ENCODE results near the gene CR1.

The CR1 gene

GRCh38 chr1:207487636-207488035 is 8.3 kb upstream of the CR1 start:
- TF ChIP-seq, protein P1, sequence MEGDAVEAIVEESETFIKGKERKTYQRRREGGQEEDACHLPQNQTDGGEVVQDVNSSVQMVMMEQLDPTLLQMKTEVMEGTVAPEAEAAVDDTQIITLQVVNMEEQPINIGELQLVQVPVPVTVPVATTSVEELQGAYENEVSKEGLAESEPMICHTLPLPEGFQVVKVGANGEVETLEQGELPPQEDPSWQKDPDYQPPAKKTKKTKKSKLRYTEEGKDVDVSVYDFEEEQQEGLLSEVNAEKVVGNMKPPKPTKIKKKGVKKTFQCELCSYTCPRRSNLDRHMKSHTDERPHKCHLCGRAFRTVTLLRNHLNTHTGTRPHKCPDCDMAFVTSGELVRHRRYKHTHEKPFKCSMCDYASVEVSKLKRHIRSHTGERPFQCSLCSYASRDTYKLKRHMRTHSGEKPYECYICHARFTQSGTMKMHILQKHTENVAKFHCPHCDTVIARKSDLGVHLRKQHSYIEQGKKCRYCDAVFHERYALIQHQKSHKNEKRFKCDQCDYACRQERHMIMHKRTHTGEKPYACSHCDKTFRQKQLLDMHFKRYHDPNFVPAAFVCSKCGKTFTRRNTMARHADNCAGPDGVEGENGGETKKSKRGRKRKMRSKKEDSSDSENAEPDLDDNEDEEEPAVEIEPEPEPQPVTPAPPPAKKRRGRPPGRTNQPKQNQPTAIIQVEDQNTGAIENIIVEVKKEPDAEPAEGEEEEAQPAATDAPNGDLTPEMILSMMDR (IDR thresholded peaks at IDR 0.05; ENCODE audit: insufficient read depth, low read depth, low read length, missing control alignments) = no peak
- no peak overlapping the region for H3K4me3 ChIP-seq (ENCODE audit: low read depth, low read length)
- no peak for DNase-seq (ENCODE audit: low read depth)

GRCh38 chr1:207493212-207493611 is 2.7 kb upstream of the CR1 start:
- TF ChIP-seq, protein P1 (IDR thresholded peaks at IDR 0.05; ENCODE audit: insufficient read depth, low read depth, low read length, missing control alignments) = no peak
- peak; percentile 6 for DNase-seq (ENCODE audit: low read depth)
- no peak overlapping the region for H3K4me3 ChIP-seq (ENCODE audit: low read depth, low read length)

DNA sequence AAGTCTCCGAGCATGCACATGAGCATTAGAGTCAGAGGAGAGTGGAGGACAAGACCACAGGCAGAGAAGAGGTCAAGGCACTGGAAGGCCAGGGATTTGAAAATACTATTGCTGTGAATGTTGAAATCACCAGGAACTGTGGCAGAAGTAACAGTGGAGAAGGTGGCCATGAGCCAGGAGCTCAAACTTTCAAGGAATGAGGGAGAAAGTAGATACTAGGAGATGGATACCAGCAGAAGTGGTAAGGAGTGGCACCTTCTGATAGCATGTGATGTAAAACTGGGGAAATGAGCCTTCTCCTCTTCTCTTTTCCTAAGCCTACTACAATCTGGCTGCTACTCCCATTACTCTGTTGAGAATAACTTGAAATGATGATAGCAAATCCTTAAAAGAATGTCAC is 1.8 kb upstream of the CR1 start:
- H3K4me3 ChIP-seq (ENCODE audit: low read depth, low read length) = no peak overlapping the region
- no peak for DNase-seq (ENCODE audit: low read depth)
- TF ChIP-seq, protein P1 (IDR thresholded peaks at IDR 0.05; ENCODE audit: insufficient read depth, low read depth, low read length, missing control alignments) = no peak

- TF ChIP-seq, protein P1 (IDR thresholded peaks at IDR 0.05; ENCODE audit: insufficient read depth, low read depth, low read length, missing control alignments) = peak; percentile 5
- peak; percentile 36 for DNase-seq (ENCODE audit: low read depth)
- H3K4me3 ChIP-seq (ENCODE audit: low read depth, low read length) = peak overlapping the region; percentile 60
Observed at GRCh38 chr1:207495281-207495680, 676 bp upstream of the CR1 start.

- peak; percentile 61 for DNase-seq (ENCODE audit: low read depth)
- H3K4me3 ChIP-seq (ENCODE audit: low read depth, low read length) = peak overlapping the region; percentile 60; the same call in 1 of the 2 replicates
- TF ChIP-seq, protein P1 (IDR thresholded peaks at IDR 0.05; ENCODE audit: insufficient read depth, low read depth, low read length, missing control alignments) = no peak
Observed at GRCh38 chr1:207497941-207498340, 2.0 kb downstream of the CR1 start.

DNA sequence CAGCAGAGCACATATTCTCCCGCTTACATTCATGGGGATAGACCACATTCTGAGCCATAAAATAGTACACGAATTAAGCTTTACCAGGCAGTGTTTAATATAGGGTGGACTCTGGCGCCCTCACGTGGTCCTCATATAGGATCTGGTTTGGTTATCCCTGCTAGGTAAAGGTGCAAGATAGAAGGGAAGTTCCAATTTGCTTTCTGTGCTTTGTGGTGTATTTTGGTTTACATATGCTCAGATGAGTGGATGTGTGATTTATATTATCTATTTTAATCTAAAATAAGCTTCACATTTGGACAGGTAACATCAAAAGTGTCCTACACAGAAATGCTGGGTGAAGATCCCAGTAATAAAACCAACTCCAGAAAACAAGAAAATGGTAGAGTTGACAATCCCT is 3.6 kb downstream of the CR1 start:
- TF ChIP-seq, protein P1 (IDR thresholded peaks at IDR 0.05; ENCODE audit: insufficient read depth, low read depth, low read length, missing control alignments) = peak; percentile 75
- H3K4me3 ChIP-seq (ENCODE audit: low read depth, low read length) = no peak overlapping the region
- DNase-seq (ENCODE audit: low read depth) = peak; percentile 84

- TF ChIP-seq, protein P1 (IDR thresholded peaks at IDR 0.05; ENCODE audit: insufficient read depth, low read depth, low read length, missing control alignments) = no peak
- H3K4me3 ChIP-seq (ENCODE audit: low read depth, low read length) = no peak overlapping the region
- peak; percentile 30 for DNase-seq (ENCODE audit: low read depth)
Observed at GRCh38 chr1:207500306-207500705, 4.3 kb downstream of the CR1 start.
